ENCODE measurements around the gene SGMS1.

DNA sequence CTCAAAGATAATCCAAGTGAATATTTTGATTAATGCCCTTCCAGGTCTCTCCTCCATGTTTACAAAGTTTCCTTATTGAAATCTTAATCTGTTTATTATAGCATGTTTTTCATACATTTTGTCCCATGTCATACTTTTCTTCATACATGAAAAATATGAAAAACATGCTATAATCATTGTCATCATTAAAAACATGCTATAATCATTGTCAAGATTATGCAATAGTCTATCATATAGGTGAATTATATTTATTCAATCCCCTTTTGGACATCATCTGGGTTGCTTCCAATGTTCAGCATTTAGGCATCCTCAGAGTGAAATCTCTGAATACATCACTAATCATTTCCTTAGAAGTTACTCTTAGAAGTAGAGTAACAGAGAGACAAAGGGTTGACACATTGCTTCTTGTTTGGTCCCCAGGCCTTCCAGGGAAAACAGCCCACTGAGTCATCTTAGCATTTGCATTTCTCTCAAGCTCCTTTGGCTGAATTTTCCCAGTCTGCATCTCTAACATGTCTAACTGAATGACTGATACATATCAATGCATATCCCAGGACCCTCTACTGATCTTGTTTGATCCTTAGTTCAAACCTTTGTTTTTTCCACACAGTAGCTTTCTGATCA is 87.0 kb downstream of the SGMS1 start:
- TF ChIP-seq CSDC2 (CRISPR knock-in tag; IDR thresholded peaks at IDR 0.05) (no peak), ZFP30 (CRISPR knock-in tag; IDR thresholded peaks at IDR 0.05) (no peak), TCF4 (CRISPR knock-in tag; IDR thresholded peaks at IDR 0.05; ENCODE audit: borderline replicate concordance) (no peak), OSR1 (CRISPR knock-in tag; IDR thresholded peaks at IDR 0.05) (no peak), ZFP3 (CRISPR knock-in tag; IDR thresholded peaks at IDR 0.05) (no peak), ARNTL (CRISPR knock-in tag; IDR thresholded peaks at IDR 0.05; ENCODE audit: borderline replicate concordance, low read depth) (no peak), TOX (CRISPR knock-in tag; IDR thresholded peaks at IDR 0.05; ENCODE audit: borderline replicate concordance) (no peak), ZC3H10 (CRISPR knock-in tag; IDR thresholded peaks at IDR 0.05) (no peak), GLIS3 (CRISPR knock-in tag; IDR thresholded peaks at IDR 0.05) (no peak)
- TF ChIP-seq, protein P1, sequence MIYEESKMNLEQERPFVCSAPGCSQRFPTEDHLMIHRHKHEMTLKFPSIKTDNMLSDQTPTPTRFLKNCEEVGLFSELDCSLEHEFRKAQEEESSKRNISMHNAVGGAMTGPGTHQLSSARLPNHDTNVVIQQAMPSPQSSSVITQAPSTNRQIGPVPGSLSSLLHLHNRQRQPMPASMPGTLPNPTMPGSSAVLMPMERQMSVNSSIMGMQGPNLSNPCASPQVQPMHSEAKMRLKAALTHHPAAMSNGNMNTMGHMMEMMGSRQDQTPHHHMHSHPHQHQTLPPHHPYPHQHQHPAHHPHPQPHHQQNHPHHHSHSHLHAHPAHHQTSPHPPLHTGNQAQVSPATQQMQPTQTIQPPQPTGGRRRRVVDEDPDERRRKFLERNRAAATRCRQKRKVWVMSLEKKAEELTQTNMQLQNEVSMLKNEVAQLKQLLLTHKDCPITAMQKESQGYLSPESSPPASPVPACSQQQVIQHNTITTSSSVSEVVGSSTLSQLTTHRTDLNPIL (CRISPR knock-in tag; IDR thresholded peaks at IDR 0.05; ENCODE audit: low read depth): no peak
- TF ChIP-seq, protein P2, sequence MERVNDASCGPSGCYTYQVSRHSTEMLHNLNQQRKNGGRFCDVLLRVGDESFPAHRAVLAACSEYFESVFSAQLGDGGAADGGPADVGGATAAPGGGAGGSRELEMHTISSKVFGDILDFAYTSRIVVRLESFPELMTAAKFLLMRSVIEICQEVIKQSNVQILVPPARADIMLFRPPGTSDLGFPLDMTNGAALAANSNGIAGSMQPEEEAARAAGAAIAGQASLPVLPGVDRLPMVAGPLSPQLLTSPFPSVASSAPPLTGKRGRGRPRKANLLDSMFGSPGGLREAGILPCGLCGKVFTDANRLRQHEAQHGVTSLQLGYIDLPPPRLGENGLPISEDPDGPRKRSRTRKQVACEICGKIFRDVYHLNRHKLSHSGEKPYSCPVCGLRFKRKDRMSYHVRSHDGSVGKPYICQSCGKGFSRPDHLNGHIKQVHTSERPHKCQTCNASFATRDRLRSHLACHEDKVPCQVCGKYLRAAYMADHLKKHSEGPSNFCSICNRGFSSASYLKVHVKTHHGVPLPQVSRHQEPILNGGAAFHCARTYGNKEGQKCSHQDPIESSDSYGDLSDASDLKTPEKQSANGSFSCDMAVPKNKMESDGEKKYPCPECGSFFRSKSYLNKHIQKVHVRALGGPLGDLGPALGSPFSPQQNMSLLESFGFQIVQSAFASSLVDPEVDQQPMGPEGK (CRISPR knock-in tag; IDR thresholded peaks at IDR 0.05; ENCODE audit: borderline replicate concordance): no peak

Data from SK-N-SH treated with all-trans-retinoic acid at 6 μM for 48 hours (cell line).